Ishikawa (cell line): ENCODE measurements around the gene CARD18.

Experiments used
- CEBPB ChIP-seq: IDR thresholded peaks from 2 replicates; pipeline ENCODE4 v1.6.1; 2012
- TCF12 ChIP-seq: IDR thresholded peaks from 2 replicates; pipeline ENCODE4 v1.6.1; 2012; ENCODE audit warnings: low read depth
- TEAD4 ChIP-seq: IDR thresholded peaks from 2 replicates; pipeline ENCODE4 v1.6.1; 2012

DNA sequence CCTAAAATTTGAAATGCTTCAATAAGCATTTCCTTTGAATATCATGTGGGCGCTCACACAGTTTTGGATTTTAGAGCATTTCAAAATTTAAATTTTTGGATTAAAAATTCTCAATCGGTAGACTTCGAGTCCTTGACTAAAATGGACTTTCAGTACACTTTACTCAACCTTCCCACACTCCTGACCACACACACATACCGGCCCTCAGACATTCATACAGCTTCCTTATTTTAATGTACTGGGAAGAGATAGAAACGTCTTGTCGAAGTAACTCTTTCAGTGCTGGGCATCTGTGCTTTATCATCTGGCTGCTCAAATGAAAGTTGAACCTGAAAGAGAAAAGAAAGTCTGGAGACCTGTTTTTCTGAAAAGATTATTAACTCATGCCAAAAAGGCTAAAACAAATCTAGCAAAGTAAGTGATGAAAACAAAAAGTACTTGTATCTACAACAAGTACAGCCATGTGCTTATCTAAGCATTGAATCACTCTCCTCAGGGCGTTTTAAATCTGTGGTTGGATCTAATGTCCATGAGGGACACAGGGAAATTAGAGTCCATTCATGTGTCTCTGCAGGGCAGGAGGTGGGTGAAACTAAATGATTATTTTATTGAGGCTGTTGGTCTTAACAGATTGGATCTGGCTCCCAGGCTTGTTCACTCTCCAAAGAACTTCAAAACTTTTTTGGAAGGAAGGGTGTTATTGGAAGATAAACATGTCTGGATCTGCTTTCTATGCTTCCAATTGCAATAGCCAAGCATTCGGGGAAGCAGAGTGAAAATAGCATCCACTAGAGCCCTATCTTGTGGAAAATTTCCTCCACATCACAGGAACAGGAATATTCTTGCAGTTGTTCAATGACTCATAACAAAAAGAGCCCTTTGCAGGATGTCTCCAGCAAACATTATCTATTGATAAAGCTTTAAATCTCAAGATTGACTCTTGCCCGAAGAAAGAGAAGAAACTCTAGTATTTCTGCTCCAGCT is 47.0 kb downstream of the CARD18 start:
- TF ChIP-seq TEAD4 (no peak), TCF12 (no peak), CEBPB (no peak)
